ENCODE data around the gene ACTR5.

- TF ChIP-seq CTCF (conservative IDR thresholded peaks at IDR 0.05) (no peak), ZFX (IDR thresholded peaks at IDR 0.05) (no peak)
Measured at GRCh38 chr20:38714308-38714707, 34.0 kb upstream of the ACTR5 start.

Data from C4-2B (cell line).